HG03378 (cell line): Measurements from ENCODE around the gene CATSPERD.

Source experiments
- ATAC-seq: cut with Tn5 transposase; IDR thresholded peaks from one replicate; pipeline ENCODE4 v1.9.1; 2021; ENCODE audit warnings: mild to moderate bottlenecking, moderate library complexity; ENCODE audit not compliant: unreplicated experiment

The CATSPERD gene, protein sequence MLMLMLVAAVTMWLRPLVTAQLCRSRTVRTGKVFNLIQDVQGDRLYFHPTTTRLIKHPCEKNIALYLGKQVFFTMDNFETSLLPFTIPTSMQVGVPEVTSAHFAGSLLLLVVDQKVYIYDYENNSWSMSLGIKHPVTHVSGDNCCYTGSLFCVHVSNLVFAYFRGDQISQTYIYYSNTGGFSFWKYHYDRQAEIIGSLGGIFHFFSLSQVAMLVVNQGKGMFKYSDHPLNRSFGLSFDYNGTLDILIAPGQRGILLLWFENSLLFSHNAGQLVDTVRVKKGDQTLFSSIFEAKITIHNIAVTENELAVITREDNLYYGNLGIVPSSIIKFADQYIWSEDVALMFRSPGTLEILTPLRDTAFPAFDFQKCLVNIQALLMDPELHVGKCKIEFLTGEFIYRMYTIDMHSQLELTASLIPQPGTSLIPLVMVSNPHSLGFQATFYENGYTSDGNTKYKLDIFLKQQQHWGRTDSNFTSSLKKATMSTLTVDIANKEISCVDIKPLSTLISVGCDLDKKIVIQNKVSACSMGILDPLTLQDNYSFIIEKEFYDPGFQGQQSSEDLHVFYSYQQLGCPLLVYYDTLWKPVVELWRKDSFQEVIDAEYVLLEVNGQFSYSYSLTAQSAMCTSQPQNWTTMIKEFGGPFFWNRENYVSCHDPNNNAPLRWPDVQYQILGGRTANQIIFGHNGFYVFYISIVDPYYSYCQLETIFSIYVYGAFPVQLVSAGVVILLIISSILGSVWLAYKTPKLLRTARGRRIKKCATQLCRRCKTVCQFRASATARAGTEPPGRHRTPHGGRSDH

DNA sequence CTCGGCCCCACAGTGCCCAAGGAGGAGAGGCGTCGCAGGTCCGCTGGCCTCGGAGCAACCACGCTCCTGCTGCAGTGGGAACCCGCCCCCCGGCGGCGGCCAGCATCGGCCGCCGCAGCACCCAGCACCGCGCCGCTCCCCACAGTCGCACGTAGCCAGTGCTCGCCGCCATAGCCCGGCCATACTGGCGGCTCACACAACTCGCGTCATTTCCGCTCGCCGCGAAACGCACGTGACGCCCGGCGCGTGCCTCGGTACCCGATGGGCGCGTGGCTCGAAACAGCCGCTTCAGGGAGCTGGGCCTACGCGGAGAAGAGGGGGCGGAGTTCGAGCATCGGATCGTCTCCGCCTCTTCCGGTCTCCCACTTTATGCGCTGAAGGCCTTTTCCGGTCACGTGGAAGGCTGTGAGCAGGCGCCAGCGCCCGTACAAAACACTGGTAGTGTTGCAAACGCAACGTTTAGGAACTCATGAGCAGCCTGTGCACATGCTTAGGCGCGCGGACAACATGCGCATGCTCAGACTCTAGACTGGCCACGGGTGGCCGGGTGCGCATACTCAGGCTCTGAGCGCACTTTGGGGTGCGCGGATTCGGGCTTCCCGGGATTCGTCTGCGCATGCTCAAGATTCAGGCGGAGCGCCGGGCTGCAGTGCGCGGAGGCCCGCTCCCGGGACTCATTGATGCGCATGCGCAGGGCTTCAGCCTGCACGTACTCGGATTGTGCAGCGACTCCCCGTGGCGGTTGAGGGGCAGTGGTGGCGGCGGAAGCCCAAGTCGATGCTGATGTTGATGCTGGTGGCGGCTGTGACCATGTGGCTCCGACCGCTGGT, at the start of gene CATSPERD, which contains the start of gene LONP1:
Gene CATSPERD, plus strand, starts transcription at position 677 of the 830 bp plus-strand sequence. Its CDS starts 101 bp downstream, at position 778.
Gene LONP1, minus strand, starts transcription at position 186 of the 830 bp plus-strand sequence. Its CDS starts 14 bp downstream, at position 172.
- peak; percentile 85 for ATAC-seq

DNA sequence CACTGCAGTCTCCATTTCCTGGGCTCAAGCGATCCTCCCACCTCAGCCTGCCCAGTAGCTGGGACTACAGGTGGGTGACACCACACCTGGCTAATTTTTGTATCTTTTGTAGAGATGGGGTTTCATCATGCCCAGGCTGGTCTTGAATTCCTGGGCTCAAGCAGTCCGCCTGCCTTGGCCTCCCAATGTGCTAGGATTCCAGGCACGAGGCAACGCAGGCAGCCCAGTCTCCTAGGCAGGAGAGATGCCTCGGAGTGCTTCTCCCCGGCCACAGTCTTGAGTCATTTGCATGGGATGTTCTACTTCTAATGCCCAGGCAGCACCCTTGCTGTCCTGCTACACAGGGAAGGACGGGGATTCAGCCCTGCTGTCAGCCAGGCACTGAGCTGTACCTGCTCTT, 48.8 kb upstream of the CATSPERD start:
- ATAC-seq = no peak

DNA sequence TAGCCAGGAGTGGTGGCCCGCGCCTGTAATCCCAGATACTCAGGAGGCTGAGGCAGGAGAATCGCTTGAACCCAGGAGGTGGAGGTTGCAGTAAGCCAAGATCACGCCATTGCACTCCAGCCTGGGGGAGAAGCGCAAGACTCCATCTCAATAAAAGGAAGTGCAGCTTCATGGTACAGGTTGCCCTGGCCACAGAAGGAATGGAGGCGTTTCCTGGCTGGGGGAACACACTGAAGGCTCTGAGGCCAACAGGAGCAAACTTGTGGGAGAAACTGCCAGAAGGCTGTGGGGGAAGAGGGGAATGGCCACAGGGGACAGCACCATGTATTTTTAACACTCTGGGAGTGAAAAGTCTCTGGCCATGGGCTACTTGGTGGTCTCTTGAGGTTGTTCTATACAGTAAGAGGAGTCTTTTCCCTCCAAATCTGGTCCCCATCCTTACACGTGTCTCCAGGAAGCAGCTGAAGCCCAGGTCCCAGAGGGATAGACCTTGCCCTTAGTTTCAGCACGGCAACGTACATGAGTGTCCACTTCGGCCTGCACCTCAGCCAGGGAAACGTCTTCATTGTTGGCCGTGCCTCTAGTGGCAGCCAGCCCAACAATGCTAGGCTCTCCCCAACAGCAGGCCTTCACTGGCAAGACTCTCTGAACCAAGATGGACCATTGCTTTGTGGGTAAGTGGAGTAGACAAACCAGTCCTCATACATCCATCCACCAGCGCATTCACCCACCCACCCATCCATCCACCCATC, 47.6 kb upstream of the CATSPERD start:
- no peak for ATAC-seq

DNA sequence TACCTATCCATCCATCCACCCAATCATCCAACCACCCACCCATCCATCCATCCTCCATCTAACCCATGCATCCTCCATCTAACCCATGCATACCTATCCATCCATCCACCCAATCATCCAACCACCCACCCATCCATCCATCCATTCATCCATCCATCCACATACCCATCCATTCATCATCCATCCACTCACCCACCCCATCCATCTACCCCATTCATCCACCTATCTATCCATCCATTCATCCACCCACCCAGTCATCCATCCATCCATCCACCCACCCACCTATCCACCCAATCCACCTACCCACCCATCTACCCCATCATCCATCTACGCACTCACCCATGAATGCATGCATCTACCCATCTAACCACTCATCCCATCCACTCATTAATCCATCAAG, 46.7 kb upstream of the CATSPERD start:
- no peak for ATAC-seq

DNA sequence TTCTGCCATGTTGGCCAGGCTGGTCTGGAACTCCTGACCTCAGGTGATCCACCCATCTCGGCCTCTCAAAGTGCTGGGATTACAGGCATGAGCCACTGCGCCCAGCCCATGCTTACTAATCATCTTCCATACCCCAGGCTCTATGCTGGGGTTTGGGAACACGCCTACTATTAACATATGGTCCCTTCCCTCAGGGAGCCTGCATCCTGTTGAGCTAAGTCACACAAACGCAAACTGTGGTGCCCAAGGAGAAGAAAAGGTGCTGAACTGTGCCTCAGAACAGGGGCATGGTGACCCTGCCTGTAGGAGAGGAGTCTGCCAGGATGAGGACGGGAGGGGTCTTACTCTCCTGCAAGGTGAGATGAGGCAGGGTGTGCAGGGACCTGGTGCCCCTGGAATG, 45.7 kb upstream of the CATSPERD start:
- ATAC-seq = no peak

DNA sequence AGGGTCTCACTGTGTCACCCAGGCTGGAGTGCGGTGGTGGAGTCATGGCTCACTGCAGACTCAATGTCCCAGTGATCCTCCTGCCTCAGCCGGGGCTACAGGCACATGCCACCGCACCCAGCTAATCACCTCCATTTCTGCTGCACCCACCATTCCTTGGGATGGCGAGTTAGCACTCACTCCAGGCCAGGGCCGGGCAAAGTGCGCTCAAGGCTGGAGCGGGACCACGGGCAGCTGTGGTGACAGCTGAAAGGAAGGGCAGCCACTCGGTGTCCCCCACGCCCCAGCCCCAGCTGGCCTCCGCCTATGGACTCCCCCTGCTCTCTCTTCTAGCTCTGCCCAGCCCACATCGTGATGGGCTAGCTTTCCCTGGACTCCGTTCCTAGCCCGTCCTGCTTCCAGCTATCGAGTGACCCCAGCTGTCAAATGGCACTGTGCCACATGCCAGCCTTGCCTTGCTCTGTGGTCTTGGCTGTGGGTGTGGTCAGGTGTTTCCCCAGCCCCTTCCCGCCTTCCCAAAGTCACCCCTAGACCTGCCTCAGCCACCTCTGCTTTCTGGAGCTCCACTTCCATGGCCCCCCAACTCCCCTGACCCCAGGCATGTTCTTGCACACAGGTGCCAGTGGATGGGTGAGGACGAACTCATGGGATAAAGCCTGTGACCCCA, 44.2 kb upstream of the CATSPERD start:
- ATAC-seq = no peak

DNA sequence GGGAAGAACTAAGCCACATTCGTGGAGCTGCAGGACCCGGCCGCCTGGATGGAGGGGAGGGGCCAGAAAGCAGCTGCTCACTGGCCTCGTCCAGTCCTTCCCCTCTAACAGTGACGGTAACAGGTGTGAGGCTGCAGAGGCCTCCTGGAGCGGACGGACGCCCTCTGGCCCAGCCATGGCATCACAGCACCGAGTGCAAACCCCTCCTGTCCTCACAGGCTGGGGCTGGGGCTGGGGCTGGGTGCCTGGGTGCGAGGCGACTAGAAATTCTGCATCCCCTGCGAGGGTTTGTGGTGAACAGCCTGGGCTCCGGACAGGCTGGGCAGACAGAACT, 43.7 kb upstream of the CATSPERD start:
- no peak for ATAC-seq

DNA sequence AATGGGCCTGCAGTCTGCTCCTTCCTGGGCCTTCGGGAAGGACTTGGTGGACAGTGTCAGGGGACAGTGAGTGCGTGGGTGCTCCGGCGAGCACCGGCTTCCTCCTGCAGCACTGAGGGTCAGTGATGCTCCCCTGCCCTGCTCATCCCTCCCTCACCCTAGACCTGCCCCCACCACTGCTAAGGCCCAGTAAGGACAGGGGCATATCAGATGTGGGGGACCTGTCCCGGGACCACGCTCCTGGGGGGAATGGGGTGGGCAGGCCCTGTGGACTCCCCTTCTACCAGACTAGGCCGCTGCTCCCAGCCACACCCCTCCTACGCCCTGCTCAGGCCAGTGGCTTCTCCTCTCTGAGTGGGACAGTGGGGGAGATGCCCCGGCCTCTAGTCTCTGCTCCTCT, 43.3 kb upstream of the CATSPERD start:
- no peak for ATAC-seq

DNA sequence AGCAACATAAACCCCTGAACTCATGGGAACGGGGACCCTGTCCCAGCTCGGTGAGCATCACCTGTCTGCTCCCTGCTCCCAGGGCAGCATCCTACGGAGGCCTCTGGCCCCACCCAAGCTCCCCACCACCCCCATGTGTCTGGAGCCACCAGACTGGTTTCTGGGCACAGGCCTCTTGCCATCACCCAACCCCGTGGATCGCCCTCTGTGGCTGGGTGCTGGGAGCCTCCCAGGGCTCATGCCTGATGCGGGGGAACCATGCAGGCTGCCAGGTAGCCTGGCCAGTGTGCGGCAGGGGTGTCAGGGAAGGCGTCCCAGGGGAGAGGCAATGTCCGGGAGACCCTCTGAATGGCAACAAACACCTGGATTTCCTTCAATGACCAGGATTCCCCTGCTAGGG, 42.9 kb upstream of the CATSPERD start:
- ATAC-seq = no peak

DNA sequence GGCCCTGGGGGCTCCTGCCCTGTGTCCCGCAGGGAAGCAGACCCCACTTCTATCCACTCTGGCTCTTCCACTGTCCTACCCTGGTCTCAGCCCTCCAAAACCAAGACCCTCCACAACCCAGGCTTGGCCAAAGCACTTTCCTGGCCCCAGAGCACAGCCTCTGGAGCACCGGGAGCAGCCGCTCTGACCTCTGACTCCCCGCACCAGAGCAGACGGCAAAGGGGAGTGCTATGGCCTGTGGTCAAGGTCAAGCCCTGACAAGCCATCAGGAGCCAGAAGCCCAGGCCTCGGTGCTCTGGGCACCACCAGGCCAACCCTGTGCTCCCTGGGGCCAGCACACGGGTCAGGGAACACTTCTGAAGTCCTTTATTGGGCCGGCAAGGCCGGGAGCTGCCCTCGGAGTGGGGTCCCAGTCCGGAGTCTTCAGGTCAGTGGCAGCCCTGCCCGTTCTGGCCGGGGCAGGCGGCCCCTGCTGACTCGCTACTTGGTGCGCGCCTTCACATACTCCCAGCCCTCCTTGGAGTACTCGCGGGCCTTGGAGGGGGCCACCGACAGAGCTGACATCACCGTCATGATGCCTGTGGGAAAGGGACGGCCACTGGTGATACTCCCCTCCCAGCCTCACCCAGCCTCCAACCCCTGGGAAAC, 42.2 kb upstream of the CATSPERD start:
- no peak for ATAC-seq

DNA sequence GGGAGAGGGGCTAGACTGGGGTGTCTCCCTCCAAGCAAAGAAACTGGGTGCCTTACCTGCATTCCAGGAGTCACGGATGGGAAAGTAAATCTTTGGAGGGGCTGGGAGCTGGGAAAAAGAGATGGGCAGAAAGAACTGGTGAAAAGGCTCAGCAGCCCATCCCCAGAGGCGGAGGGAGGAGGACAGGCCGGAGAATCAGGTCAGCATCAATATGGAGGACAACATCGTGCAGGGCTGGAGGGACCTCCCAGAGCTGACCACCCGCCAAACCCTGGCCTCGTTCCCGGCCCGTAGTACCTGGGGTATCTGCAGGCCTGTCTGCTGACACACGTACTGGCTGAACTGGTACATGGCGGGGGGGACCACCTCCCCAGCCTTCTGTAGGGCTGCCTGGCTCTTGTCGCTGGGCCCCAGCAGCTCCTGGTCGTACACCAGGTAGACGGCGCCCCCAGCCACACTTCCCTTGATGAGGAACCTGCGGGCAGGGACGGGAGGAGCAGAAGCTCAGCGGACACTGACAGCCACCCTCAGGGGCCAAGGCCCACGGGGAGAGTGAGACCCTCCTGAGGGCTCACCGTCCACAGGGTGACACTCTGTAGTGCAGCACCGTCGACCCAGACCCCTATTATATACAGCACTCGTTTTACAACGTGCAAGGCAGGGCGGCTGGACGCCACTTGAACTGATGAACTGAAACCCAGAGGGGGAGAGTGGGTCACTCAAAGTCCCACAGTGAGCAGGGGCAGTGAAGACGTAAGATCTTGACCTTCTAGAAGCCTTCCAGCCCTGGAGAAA, 41.0 kb upstream of the CATSPERD start:
- ATAC-seq = no peak

DNA sequence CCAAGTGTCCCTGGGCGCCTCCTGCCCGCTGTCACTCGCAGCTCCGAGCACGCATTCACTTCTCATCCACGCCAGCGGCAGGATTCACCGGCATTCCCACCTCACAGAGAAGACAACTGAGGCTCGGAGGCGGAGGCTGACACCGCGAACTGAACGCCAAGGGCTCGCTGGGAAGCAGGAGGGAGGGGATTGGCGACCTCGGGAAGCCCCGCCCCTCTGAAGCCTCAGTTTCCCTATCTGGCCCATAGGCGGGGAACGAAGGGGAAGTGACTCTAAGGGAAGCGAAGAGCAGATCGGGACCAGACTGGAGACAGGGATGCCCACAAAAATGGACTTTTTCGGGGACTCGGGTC, 40.4 kb upstream of the CATSPERD start:
- no peak for ATAC-seq

DNA sequence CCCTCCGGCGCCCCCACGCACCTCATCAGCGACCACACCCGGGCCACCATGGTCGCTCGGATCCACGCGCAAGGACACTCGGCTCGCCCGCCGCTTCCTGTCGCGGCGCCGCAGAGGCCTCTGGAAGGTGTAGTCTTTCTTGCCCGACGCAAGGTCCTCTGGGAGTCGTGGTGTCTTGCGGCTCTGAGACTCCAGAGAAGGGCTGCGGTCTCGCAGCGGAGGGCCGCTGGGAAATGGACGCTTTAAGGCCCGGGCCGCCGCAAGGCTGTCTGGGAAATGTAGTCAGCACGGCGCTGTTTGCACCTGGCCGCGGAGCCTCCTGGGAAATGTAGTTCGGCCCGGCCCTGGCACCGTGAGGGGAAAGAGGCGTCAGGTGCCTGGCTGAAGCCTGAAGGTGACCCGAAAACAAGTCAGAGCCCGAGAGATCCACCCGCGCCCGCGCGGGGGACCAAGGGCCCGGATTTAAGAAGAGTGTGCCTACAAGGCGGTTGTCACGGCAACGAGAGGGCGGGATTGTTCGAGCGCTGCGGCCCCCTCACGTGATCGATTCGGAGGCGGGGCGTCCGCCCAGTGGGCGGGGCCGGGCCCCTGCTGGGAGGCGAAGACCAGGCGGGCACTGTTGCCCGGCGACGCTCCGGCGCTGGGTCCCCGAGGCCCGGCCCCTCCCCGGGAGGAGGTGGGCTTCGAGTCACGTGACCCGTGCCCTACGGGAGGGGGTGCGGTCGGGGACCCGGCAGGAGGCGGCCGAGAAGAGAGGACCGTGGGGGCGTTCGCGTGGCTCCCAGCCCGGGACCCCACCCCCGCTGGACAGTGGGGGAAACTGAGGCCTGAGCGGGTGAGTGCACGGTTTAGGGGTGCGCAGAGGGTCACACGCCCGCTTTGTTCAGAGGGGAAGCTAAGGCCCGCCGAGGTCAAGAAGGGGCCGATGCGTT, 39.7 kb upstream of the CATSPERD start, which contains the start of the genes HSD11B1L and MICOS13:
Gene HSD11B1L, plus strand, starts transcription at position 591 of the 932 bp plus-strand sequence. CDS start 3,806 bp downstream, outside the sequence.
Gene MICOS13, minus strand, starts transcription at position 80 of the 932 bp plus-strand sequence. Its CDS starts 30 bp downstream, at position 50.
- peak; percentile 84 for ATAC-seq

DNA sequence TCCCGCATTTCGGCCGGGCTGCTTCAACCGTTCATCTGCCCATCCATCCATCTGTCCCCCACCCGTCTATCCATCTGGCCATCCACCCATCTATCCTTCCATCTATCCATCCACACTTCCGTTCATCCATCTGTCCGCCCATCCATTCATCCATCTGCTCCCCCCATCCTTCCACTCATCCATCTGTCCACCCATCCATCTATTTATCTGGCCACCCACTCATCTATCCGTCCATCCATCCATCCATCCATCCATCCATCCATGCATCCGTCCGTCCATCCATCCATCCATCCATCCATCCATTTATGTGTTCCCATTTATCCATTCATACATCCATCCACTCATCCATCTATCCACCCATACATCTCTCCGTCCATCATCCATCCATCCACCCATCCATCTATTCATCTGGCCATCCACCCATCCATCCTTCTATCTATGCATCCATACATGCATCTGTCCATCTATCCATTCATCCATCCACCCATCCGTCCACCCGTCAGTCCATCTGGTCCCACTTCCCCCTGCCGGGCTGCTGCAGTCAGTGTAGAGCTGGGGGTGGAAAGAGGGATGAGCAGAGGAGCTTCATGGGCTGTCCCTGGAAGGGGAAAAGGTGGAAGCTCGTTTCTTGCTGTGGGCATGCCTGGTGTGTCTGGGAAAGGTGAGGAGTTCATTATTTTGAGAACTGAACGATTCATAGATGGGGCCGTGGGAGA, 38.9 kb upstream of the CATSPERD start:
- no peak for ATAC-seq

DNA sequence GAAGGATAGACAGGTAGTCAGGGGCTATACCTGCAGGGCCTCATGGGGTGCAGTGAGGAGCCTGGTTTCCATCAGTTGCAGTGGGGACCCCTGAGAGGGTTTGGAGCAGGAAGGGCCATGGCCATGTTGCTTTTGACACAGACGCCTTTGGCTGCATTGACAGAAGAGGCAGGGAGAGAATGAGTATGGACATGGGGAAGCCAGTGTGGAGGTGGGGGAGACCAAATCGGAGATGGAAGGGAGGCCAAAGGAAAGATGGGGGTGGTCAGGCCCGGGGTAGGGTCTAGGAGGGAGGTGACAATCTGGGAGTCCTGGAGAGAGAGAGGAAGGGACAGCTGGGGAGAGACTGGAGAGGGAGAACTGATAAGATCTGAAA, 38.3 kb upstream of the CATSPERD start:
- no peak for ATAC-seq

DNA sequence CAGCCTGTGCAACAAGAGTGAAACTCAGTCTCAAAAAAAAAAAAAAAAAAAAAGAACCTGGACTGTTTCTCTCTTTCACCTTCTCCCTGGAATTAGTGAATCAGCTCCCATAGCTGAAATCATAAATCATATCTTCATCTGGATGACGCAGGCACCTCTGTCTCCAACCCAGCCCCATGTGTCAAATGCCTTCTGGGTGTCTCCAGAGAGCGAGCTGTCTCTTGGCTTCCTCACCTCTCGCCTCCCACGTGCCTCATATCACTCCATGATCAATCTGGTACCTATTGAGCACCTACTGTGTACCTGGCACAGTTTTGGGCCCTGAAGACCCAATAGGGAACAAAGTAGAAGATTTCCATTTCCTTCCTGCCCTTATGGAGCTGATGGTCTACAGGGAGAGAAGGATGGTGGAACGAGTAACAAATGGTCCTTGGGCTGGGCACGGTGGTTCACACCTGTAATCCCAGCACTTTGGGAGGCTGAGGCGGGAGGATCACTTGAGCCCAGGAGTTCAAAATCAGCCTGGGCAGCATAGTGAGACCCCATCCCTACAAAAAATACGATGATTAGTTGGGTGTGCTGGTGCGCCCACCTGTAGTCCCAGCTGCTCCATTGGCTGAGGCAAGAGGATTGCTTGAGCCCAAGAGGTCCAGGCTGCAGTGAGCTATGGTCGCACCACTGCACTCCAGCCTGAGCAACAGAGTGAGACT, 37.1 kb upstream of the CATSPERD start:
- ATAC-seq = no peak
